ENCODE measurements around the gene TRAF2.

DNA sequence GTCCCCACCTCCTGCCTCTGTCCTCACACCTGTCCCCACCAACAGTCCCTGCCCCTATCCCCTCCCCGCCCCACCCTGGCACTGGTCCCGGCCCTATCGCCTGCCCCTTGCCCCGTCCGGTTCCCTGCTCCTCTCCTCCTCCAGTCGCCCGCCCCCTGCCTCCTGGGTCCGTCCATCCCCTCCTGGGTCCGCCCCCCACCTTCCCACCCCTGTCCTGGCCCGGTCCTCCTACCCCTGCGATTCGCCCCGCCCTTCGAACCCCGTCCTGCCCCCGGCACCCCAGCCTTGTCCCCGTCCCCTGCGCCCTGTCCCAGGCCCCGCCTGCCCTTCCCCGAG is 20.6 kb upstream of the TRAF2 start:
- no peak for TF ChIP-seq CTCF (IDR thresholded peaks at IDR 0.05; ENCODE audit: insufficient read depth, low read depth, low read length)
- no peak for TF ChIP-seq EZH2 (IDR thresholded peaks at IDR 0.05; ENCODE audit: insufficient read depth, low read length)

Data from astrocyte (in vitro differentiated cells and primary cell).